NCI-H510A (cell line): Measurements from ENCODE around the gene ANKMY1.
"Not testable (repeated sequence)": the region's sequence is repeated elsewhere in the genome, so short reads cannot be mapped to it uniquely, and the experiment has no call there.

Experiments
- DNase-seq: peaks from one replicate; lab custom pipeline; 2025; lab: John Stamatoyannopoulos, UW

Gene ANKMY1

GRCh38 chr2:240521885-240522284 is 35.9 kb downstream of the ANKMY1 start:
- DNase-seq: not testable (repeated sequence)

- no peak for DNase-seq
Observed at GRCh38 chr2:240520974-240521350, 36.8 kb downstream of the ANKMY1 start.

- no peak for DNase-seq
Observed at GRCh38 chr2:240520130-240520973, 37.4 kb downstream of the ANKMY1 start.

- DNase-seq: no peak
Observed at GRCh38 chr2:240519396-240520129, 38.2 kb downstream of the ANKMY1 start.

GRCh38 chr2:240518981-240519380 is 38.8 kb downstream of the ANKMY1 start:
- DNase-seq: no peak

- DNase-seq: no peak
Observed at GRCh38 chr2:240517342-240517741, 40.4 kb downstream of the ANKMY1 start.

GRCh38 chr2:240514631-240515030 is 43.2 kb downstream of the ANKMY1 start:
- no peak for DNase-seq

GRCh38 chr2:240513549-240514287 is 44.1 kb downstream of the ANKMY1 start:
- DNase-seq: no peak

- no peak for DNase-seq
Observed at GRCh38 chr2:240512666-240513535, 44.9 kb downstream of the ANKMY1 start.

- no peak for DNase-seq
Observed at GRCh38 chr2:240512109-240512485, 45.7 kb downstream of the ANKMY1 start.

- DNase-seq: no peak
Observed at GRCh38 chr2:240511351-240512108, 46.3 kb downstream of the ANKMY1 start.

GRCh38 chr2:240510513-240511210 is 47.1 kb downstream of the ANKMY1 start:
- no peak for DNase-seq

GRCh38 chr2:240509667-240510512 is 47.9 kb downstream of the ANKMY1 start:
- no peak for DNase-seq

- no peak for DNase-seq
Observed at GRCh38 chr2:240508832-240509545, 48.8 kb downstream of the ANKMY1 start.

GRCh38 chr2:240507778-240508251 is 50.0 kb downstream of the ANKMY1 start:
- no peak for DNase-seq

- DNase-seq: no peak
Observed at GRCh38 chr2:240507060-240507777, 50.6 kb downstream of the ANKMY1 start.

GRCh38 chr2:240506406-240507059 is 51.3 kb downstream of the ANKMY1 start:
- DNase-seq: no peak
